SK-N-SH (cell line): ENCODE results near the gene DSE. TPM values are rescaled to one million over a fixed set of nuclear protein-coding genes. Genes with fewer than 3 reads are reported as not detected.

Experiments
- CTCF ChIA-PET: fragments of 300-600, 350-600 bp; formaldehyde crosslinking; extraction: SDS; loops from one replicate; lab custom pipeline; 2021; lab: Yijun Ruan, JAX
- POLR2A ChIA-PET: fragments of 350-600 bp; sonication (Branson Sonifier 250); formaldehyde crosslinking; extraction: SDS; loops from one replicate; lab custom pipeline; 2020; ENCODE audit warnings: antibody characterized with exemption, inconsistent platforms; lab: Yijun Ruan, JAX
- DNase-seq: peaks from one replicate; pipeline ENCODE4 v3.0.0; 2012
- H2AFZ ChIP-seq: fragments of 200-600 bp; sonication (generic); 2 replicates; pipeline ENCODE4 v1.8.1; 2016; ENCODE audit warnings: antibody characterized with exemption, mild to moderate bottlenecking, low read depth
- H3F3A ChIP-seq: fragments of 200-600 bp; sonication (generic); replicated peaks from 2 replicates; pipeline ENCODE3; 2016; ENCODE audit warnings: antibody characterized with exemption, mild to moderate bottlenecking; ENCODE audit not compliant: insufficient read depth
- H3K27ac ChIP-seq, 2 experiments: fragments of 200-500 bp in 1 of 2; fragments of 200-600 bp in 1 of 2; sonication (Bioruptor generic) in 1 of 2; sonication (generic), shearing (Covaris generic) in 1 of 2; 2 replicates each; pipeline versions ENCODE4 v1.5.1 to v1.6.1; 2014 to 2016; ENCODE audit warnings: low read depth in 2 of 2, inconsistent platforms in 1 of 2, low read length in 1 of 2, mild to moderate bottlenecking in 1 of 2, mixed read lengths in 1 of 2
- H3K27me3 ChIP-seq: fragments of 200-600 bp; sonication (generic), shearing (Covaris generic); 2 replicates; pipeline ENCODE4 v1.6.1; 2016; ENCODE audit warnings: mixed run types; ENCODE audit not compliant: insufficient read depth
- H3K36me3 ChIP-seq, 2 experiments: fragments of 200-500 bp in 1 of 2; fragments of 200-600 bp in 1 of 2; sonication (Bioruptor generic) in 1 of 2; sonication (generic) in 1 of 2; replicated peaks in 1 of 2; 2 replicates each; pipeline versions ENCODE3 to v1.5.1; 2014 to 2016; ENCODE audit warnings: low read length in 1 of 2, mild to moderate bottlenecking in 1 of 2; ENCODE audit not compliant: insufficient read depth in 2 of 2, control insufficient read depth in 1 of 2
- H3K4me1 ChIP-seq, 2 experiments: fragments of 200-500 bp in 1 of 2; fragments of 200-600 bp in 1 of 2; sonication (Bioruptor generic) in 1 of 2; sonication (generic), shearing (Covaris generic) in 1 of 2; 2 replicates each; pipeline versions ENCODE4 v1.5.1 to v1.6.1; 2014 to 2016; ENCODE audit warnings: low read depth in 1 of 2, low read length in 1 of 2, mixed run types in 1 of 2; ENCODE audit not compliant: insufficient read depth in 2 of 2, control insufficient read depth in 1 of 2
- H3K4me2 ChIP-seq: fragments of 200-600 bp; sonication (generic), shearing (Covaris generic); 2 replicates; pipeline ENCODE4 v1.6.1; 2017; ENCODE audit warnings: mixed run types
- H3K4me3 ChIP-seq, 2 experiments: fragments of 200-500 bp in 1 of 2; fragments of 200-600 bp in 1 of 2; sonication (Bioruptor generic) in 1 of 2; sonication (generic), shearing (Covaris generic) in 1 of 2; 2 replicates each; pipeline versions ENCODE4 v1.5.1 to v1.8.1; 2014 to 2016; ENCODE audit warnings: low read depth in 2 of 2, inconsistent platforms in 1 of 2, low read length in 1 of 2, mild to moderate bottlenecking in 1 of 2, mixed read lengths in 1 of 2, moderate library complexity in 1 of 2
- H3K79me2 ChIP-seq: fragments of 200-600 bp; sonication (generic); 2 replicates; pipeline ENCODE4 v1.8.1; 2017; ENCODE audit warnings: mild to moderate bottlenecking; ENCODE audit not compliant: insufficient read depth
- H3K9ac ChIP-seq: fragments of 200-600 bp; sonication (generic); 2 replicates; pipeline ENCODE4 v1.6.1; 2017; ENCODE audit warnings: mixed run types
- H3K9me2 ChIP-seq: fragments of 200-600 bp; sonication (generic); 2 replicates; pipeline ENCODE4 v1.6.1; 2017; ENCODE audit warnings: mixed run types
- H3K9me3 ChIP-seq: fragments of 200-600 bp; sonication (generic); 2 replicates; pipeline ENCODE4 v1.6.1; 2017; ENCODE audit warnings: mixed run types, mild to moderate bottlenecking, moderate library complexity
- H4K20me1 ChIP-seq: fragments of 200-600 bp; sonication (generic); 2 replicates; pipeline ENCODE4 v1.6.1; 2017; ENCODE audit warnings: mild to moderate bottlenecking, mixed run types; ENCODE audit not compliant: insufficient read depth
- CHD2 ChIP-seq: fragments of 150-350 bp; IDR thresholded peaks from 2 replicates; pipeline ENCODE4 v1.6.1; 2018; ENCODE audit warnings: low read length; ENCODE audit not compliant: partially characterized antibody
- ELF1 ChIP-seq: IDR thresholded peaks from 2 replicates; pipeline ENCODE4 v1.4.0; 2012
- EP300 ChIP-seq, 2 experiments: IDR thresholded peaks; 2 replicates each; pipeline versions ENCODE4 v1.4.0 to v1.6.1; 2012; ENCODE audit warnings: borderline replicate concordance in 1 of 2, low read depth in 1 of 2, low read length in 1 of 2
- EZH2phosphoT487 ChIP-seq: fragments of 200-600 bp; sonication (generic); IDR thresholded peaks from 2 replicates; pipeline ENCODE4 v1.6.1; 2017; ENCODE audit warnings: low read depth, mixed run types, mild to moderate bottlenecking, antibody characterized with exemption, moderate library complexity, borderline replicate concordance
- FOSL2 ChIP-seq: IDR thresholded peaks from 2 replicates; pipeline ENCODE4 v1.4.0; 2012; ENCODE audit warnings: low read depth, mild to moderate bottlenecking, moderate library complexity, borderline replicate concordance
- FOXJ3 ChIP-seq: sonication (generic); formaldehyde crosslinking; IDR thresholded peaks from 2 replicates; pipeline ENCODE4 v1.5.1; 2020; ENCODE audit warnings: mild to moderate bottlenecking, missing genetic modification reagents
- FOXM1 ChIP-seq: IDR thresholded peaks from 2 replicates; pipeline ENCODE4 v1.4.0; 2012; ENCODE audit warnings: low read depth, mild to moderate bottlenecking
- GABPA ChIP-seq: IDR thresholded peaks from 2 replicates; pipeline ENCODE4 v1.4.0; 2012; ENCODE audit warnings: low read depth, mild to moderate bottlenecking
- GATA2 ChIP-seq: sonication (generic); formaldehyde crosslinking; IDR thresholded peaks from 2 replicates; pipeline ENCODE4 v1.5.0; 2020; ENCODE audit warnings: mild to moderate bottlenecking, missing genetic modification reagents
- JUND ChIP-seq: IDR thresholded peaks from 2 replicates; pipeline ENCODE4 v1.4.0; 2012
- MEF2A ChIP-seq: IDR thresholded peaks from 2 replicates; pipeline ENCODE4 v1.4.0; 2012; ENCODE audit warnings: low read depth, borderline replicate concordance
- MXI1 ChIP-seq: IDR thresholded peaks from 2 replicates; pipeline ENCODE4 v1.6.1; 2012; ENCODE audit warnings: mild to moderate bottlenecking, low read depth, low read length, improper control_type of control experiment
- NRF1 ChIP-seq: IDR thresholded peaks from 2 replicates; pipeline ENCODE4 v1.6.1; 2012; ENCODE audit warnings: low read depth, mild to moderate bottlenecking, low read length
- POLR2AphosphoS5 ChIP-seq: IDR thresholded peaks from 2 replicates; pipeline ENCODE4 v1.6.1; 2012; ENCODE audit warnings: low read depth, low read length
- SIN3A ChIP-seq: IDR thresholded peaks from 2 replicates; pipeline ENCODE4 v1.6.1; 2012; ENCODE audit warnings: low read depth, mild to moderate bottlenecking, low read length, moderate library complexity, borderline replicate concordance
- SMC3 ChIP-seq: IDR thresholded peaks from 2 replicates; pipeline ENCODE4 v1.6.1; 2012; ENCODE audit warnings: low read depth, low read length, improper control_type of control experiment
- TEAD4 ChIP-seq: IDR thresholded peaks from 2 replicates; pipeline ENCODE4 v1.4.0; 2012; ENCODE audit warnings: mild to moderate bottlenecking, borderline replicate concordance; ENCODE audit not compliant: insufficient read depth
- YY1 ChIP-seq: IDR thresholded peaks from 2 replicates; pipeline ENCODE4 v1.4.0; 2012; ENCODE audit warnings: low read depth, mild to moderate bottlenecking
- WGBS: methylation state at CpG from one replicate; pipeline ENCODE4 v1.1.6; 2017; ENCODE audit warnings: low lambda C conversion rate; 5-methylcytosine and 5-hydroxymethylcytosine counted together
- polyA plus RNA-seq, 3 experiments: library from polyadenylated mRNA; depleted of rRNA; stranded (reverse); fragments of >200 nt; gene quantifications; 2 replicates each; pipeline ENCODE4 v1.2.3, GENCODE V29; 2012
- TF ChIP-seq, protein P1 (sequence below): IDR thresholded peaks from 2 replicates; pipeline ENCODE4; 2012
- TF ChIP-seq, protein P2 (sequence below): IDR thresholded peaks from 2 replicates; pipeline ENCODE4 v1.4.0; 2012; ENCODE audit warnings: low read depth, borderline replicate concordance
- TF ChIP-seq, protein P3 (sequence below): fragments of 150-350 bp; IDR thresholded peaks from 2 replicates; pipeline ENCODE4 v1.6.1; 2016; ENCODE audit warnings: mild to moderate bottlenecking, low read depth, low read length

DSE gene
- polyA plus RNA-seq, 1 of the 3 experiments (the other 2 are of a cell fraction): 12.7 TPM

DNA sequence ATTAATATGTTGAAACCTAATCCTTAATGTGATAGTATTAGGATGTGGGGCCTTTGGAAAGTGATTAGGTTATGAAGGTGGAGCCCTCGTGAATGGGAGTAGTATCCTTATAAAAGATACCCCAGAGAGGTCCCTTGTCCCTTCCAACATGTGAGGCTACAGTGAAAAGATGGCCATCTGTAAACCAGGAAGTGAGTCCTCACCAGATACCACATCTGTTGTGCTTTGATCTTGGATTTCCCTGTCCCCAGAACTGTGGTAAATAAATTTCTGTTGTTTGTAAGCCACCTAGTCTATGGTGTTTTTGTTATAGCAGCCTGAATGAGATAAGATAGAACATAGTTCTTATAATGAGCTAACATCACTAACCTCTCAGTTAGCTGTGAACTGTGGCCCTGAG, 73.8 kb downstream of the DSE start:
- ChIA-PET POLR2A (no interaction called here), CTCF (interaction anchor here (0.6 to 4.3 kb wide), 10 partner anchors 16 to 942 kb away, joined by 3 to 19 read pairs (median 4); partner anchors contain the start of gene CALHM6)
- DNase-seq: no peak
- Histone ChIP-seq H4K20me1 (no peaks in the 10 kb centered on the region), H3K9me2 (no peaks in the 10 kb centered on the region), H3K9ac (no peak overlapping the region), H3K4me2 (no peak overlapping the region), H2AFZ (no peak overlapping the region), H3F3A (peaks cover 14% of the 10 kb centered on the region), H3K36me3 (no peaks in the 10 kb centered on the region), H3K4me1 (peaks cover 0 to 8% of the 10 kb centered on the region in 2 experiments; a peak in 3 of 4 replicates), H3K9me3 (no peaks in the 10 kb centered on the region), H3K27me3 (no peaks in the 10 kb centered on the region), H3K4me3 (no peak overlapping the region), H3K79me2 (no peaks in the 10 kb centered on the region), H3K27ac (no peak overlapping the region)
- WGBS: 77% methylated on average over 1 of the region's 1 CpG
- TF ChIP-seq EZH2phosphoT487: no peak
- no peak for TF ChIP-seq MXI1
- TF ChIP-seq FOXJ3 (CRISPR knock-in tag): no peak
- no peak for TF ChIP-seq FOXM1
- TF ChIP-seq FOSL2: no peak

DNA sequence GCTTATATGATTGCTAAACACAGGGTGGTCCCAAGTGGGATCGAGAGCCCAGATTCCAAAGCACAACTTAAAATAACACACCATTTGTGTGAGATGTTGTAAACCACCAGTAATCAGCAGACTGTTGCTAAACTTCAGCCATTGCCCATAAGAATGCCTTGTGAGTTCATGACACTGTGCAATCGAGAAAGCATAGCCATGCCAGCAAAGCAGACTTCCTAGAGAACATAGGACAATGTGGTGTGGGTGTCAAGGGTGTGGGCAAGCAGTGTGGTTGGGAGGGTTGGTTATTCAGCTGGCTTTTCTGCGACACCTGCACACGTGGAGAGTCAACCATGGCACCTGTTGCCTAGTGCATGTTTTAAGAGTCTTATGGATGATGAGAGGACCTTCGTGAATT, 74.4 kb downstream of the DSE start:
- H3K9ac ChIP-seq: no peak overlapping the region
- POLR2A ChIA-PET: no interaction called here
- H3K9me2 ChIP-seq: no peaks in the 10 kb centered on the region
- no peak overlapping the region for H3K4me2 ChIP-seq
- H3K4me3 ChIP-seq: no peak overlapping the region
- CTCF ChIA-PET: interaction anchor here (0.6 to 4.3 kb wide), 7 partner anchors 16 to 157 kb away, joined by 3 to 19 read pairs (median 4); partner anchors contain the start of gene CALHM6
- H3F3A ChIP-seq: peaks cover 14% of the 10 kb centered on the region
- H3K27ac ChIP-seq: no peak overlapping the region
- no peaks in the 10 kb centered on the region for H4K20me1 ChIP-seq
- DNase-seq: no peak
- no peaks in the 10 kb centered on the region for H3K79me2 ChIP-seq
- peaks cover 0 to 6% of the 10 kb centered on the region in 2 experiments; a peak in 3 of 4 replicates for H3K4me1 ChIP-seq
- TF ChIP-seq GABPA (no peak), JUND (no peak), FOSL2 (no peak), EZH2phosphoT487 (no peak), YY1 (no peak), ELF1 (no peak), TEAD4 (no peak), MEF2A (no peak), CHD2 (no peak), GATA2 (no peak), SIN3A (no peak), NRF1 (no peak), POLR2AphosphoS5 (no peak), EP300 (IDR thresholded peaks at IDR 0.05; ENCODE audit: borderline replicate concordance in 1 of 2, low read depth in 1 of 2, low read length in 1 of 2) (no peak), SMC3 (no peak)
- TF ChIP-seq, protein P1, sequence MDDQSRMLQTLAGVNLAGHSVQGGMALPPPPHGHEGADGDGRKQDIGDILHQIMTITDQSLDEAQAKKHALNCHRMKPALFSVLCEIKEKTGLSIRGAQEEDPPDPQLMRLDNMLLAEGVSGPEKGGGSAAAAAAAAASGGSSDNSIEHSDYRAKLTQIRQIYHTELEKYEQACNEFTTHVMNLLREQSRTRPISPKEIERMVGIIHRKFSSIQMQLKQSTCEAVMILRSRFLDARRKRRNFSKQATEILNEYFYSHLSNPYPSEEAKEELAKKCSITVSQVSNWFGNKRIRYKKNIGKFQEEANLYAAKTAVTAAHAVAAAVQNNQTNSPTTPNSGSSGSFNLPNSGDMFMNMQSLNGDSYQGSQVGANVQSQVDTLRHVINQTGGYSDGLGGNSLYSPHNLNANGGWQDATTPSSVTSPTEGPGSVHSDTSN: no peak
- TF ChIP-seq, protein P2, sequence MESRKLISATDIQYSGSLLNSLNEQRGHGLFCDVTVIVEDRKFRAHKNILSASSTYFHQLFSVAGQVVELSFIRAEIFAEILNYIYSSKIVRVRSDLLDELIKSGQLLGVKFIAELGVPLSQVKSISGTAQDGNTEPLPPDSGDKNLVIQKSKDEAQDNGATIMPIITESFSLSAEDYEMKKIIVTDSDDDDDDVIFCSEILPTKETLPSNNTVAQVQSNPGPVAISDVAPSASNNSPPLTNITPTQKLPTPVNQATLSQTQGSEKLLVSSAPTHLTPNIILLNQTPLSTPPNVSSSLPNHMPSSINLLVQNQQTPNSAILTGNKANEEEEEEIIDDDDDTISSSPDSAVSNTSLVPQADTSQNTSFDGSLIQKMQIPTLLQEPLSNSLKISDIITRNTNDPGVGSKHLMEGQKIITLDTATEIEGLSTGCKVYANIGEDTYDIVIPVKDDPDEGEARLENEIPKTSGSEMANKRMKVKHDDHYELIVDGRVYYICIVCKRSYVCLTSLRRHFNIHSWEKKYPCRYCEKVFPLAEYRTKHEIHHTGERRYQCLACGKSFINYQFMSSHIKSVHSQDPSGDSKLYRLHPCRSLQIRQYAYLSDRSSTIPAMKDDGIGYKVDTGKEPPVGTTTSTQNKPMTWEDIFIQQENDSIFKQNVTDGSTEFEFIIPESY: no peak
- TF ChIP-seq, protein P3, sequence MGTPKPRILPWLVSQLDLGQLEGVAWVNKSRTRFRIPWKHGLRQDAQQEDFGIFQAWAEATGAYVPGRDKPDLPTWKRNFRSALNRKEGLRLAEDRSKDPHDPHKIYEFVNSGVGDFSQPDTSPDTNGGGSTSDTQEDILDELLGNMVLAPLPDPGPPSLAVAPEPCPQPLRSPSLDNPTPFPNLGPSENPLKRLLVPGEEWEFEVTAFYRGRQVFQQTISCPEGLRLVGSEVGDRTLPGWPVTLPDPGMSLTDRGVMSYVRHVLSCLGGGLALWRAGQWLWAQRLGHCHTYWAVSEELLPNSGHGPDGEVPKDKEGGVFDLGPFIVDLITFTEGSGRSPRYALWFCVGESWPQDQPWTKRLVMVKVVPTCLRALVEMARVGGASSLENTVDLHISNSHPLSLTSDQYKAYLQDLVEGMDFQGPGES: no peak
- H3K27me3 ChIP-seq: no peaks in the 10 kb centered on the region
- 73% methylated on average over 5 of the region's 5 CpGs for WGBS
- H3K9me3 ChIP-seq: no peaks in the 10 kb centered on the region
- H3K36me3 ChIP-seq: no peaks in the 10 kb centered on the region
- no peak overlapping the region for H2AFZ ChIP-seq
